ENCODE results near the gene PALMD. TPM values are rescaled to one million over a fixed set of nuclear protein-coding genes. Genes with fewer than 3 reads are reported as not detected.
A peak's percentile ranks its signal among the peaks of the same experiment; 100 is the strongest.

The PALMD gene
- total and polyA plus RNA-seq, 7 experiments from 2014 or later = not detected

DNA sequence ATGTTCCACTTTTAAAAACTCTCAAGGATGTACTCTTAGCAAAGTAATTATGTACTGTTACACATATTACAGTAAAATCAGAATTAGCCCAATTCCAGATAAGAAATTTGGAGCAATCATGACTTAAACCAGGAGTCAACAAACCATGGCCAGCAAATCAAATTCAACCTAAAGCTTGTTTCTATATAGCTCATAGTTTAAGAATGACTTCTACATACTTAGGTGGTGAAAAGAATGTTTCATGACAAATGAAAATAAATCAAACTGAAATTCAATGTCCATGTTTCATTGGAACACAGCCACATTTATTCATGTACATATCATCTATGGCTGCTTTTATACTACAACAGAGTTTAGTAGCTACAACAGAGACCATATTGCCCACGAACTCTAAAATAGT is 85.5 kb downstream of the PALMD start:
- Mint-ChIP-seq H3K4me1 (no peaks in the 10 kb centered on the region), H3K4me3 (no peak overlapping the region), H3K27ac (no peak overlapping the region), H3K9me3 (no peaks in the 10 kb centered on the region), H3K36me3 (no peaks in the 10 kb centered on the region), H3K27me3 (peaks cover 0 to 7% (median 0%) of the 10 kb centered on the region in 5 donors)
- ChIA-PET POLR2A (no interaction called here), CTCF (no interaction called here)
- no peaks in the 10 kb centered on the region for H3K36me3 ChIP-seq (ENCODE audit: control insufficient read depth in 2 of 3, insufficient read depth in 3 of 3, low read length in 3 of 3)
- ATAC-seq (no peak), DNase-seq (no peak)
- H3K9me3 ChIP-seq (ENCODE audit: control insufficient read depth in 2 of 3, low read length in 3 of 3) = no peaks in the 10 kb centered on the region
- H3K4me3 ChIP-seq (ENCODE audit: low read length) = no peak overlapping the region
- no peaks in the 10 kb centered on the region for H3K4me1 ChIP-seq (ENCODE audit: control insufficient read depth in 2 of 2, insufficient read depth in 2 of 2, low read length in 2 of 2)
- intact Hi-C loops (cut with micrococcal nuclease) = no loop called here
- H3K27me3 ChIP-seq (ENCODE audit: control insufficient read depth in 2 of 2, insufficient read depth in 2 of 2, low read length in 2 of 2) = no peaks in the 10 kb centered on the region
- H3K27ac ChIP-seq (ENCODE audit: low read depth, low read length) = no peak overlapping the region

DNA sequence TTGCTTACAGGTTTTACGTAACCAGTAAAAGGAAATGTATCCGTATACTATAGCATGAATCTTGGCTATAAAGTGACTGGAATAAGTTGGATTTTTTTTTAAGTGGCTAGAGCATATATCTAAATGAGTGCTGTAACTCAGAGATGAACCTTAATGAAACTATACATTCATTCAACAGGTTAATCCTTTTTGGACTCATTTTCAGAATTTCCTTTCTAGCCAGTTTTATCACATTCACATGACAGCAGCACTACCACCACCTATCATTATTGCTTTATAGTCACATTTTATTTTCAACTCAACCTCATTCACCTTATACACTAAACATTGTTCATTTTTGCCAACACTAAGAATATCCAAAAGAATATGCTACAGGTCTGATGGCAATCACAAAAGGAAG is 89.9 kb downstream of the PALMD start:
- Mint-ChIP-seq H3K4me3 (no peak overlapping the region), H3K27me3 (peaks cover 0 to 7% (median 0%) of the 10 kb centered on the region in 5 donors), H3K9me3 (no peaks in the 10 kb centered on the region), H3K4me1 (no peaks in the 10 kb centered on the region), H3K36me3 (no peaks in the 10 kb centered on the region), H3K27ac (no peak overlapping the region)
- DNase-seq (no peak), ATAC-seq (no peak)
- no peaks in the 10 kb centered on the region for H3K27me3 ChIP-seq (ENCODE audit: control insufficient read depth in 2 of 2, insufficient read depth in 2 of 2, low read length in 2 of 2)
- ChIA-PET CTCF (no interaction called here), POLR2A (no interaction called here)
- no peaks in the 10 kb centered on the region for H3K36me3 ChIP-seq (ENCODE audit: control insufficient read depth in 2 of 3, insufficient read depth in 3 of 3, low read length in 3 of 3)
- no peaks in the 10 kb centered on the region for H3K4me1 ChIP-seq (ENCODE audit: control insufficient read depth in 2 of 2, insufficient read depth in 2 of 2, low read length in 2 of 2)
- no peak overlapping the region for H3K27ac ChIP-seq (ENCODE audit: low read depth, low read length)
- H3K4me3 ChIP-seq (ENCODE audit: low read length) = no peak overlapping the region
- H3K9me3 ChIP-seq (ENCODE audit: control insufficient read depth in 2 of 3, low read length in 3 of 3) = no peaks in the 10 kb centered on the region
- intact Hi-C loops (cut with micrococcal nuclease) = no loop called here

DNA sequence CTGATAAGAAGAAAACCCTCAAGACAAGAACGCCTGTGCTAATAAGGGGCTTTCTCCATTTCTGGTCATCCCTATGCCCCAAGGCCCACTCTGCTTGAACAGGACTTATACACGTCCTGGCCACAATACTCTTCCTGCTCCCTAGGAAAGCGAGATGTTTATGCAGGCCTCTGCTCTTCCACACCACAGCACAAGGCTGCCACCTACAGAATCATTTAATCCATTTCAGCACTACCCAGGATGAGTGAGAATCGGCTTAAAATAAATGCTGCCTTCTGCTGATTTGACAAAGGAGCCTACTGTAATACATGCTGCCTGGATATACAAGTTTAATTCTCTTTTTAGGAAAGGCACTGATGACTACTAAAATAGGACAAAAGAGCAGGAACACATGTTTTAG is 91.1 kb downstream of the PALMD start:
- no peak overlapping the region for H3K27ac ChIP-seq (ENCODE audit: low read depth, low read length)
- POLR2A ChIA-PET = no interaction called here
- ATAC-seq (no peak), DNase-seq (peak in 1 of 9 donors; percentile 1)
- H3K36me3 Mint-ChIP-seq = no peaks in the 10 kb centered on the region
- peaks cover 0 to 7% (median 0%) of the 10 kb centered on the region in 5 donors for H3K27me3 Mint-ChIP-seq
- no peaks in the 10 kb centered on the region for H3K4me1 Mint-ChIP-seq
- intact Hi-C loops (cut with micrococcal nuclease) = no loop called here
- H3K4me1 ChIP-seq (ENCODE audit: control insufficient read depth in 2 of 2, insufficient read depth in 2 of 2, low read length in 2 of 2) = no peaks in the 10 kb centered on the region
- no peak overlapping the region for H3K4me3 ChIP-seq (ENCODE audit: low read length)
- no peaks in the 10 kb centered on the region for H3K27me3 ChIP-seq (ENCODE audit: control insufficient read depth in 2 of 2, insufficient read depth in 2 of 2, low read length in 2 of 2)
- H3K4me3 Mint-ChIP-seq = no peak overlapping the region
- no peaks in the 10 kb centered on the region for H3K36me3 ChIP-seq (ENCODE audit: control insufficient read depth in 2 of 3, insufficient read depth in 3 of 3, low read length in 3 of 3)
- CTCF ChIA-PET = no interaction called here
- no peaks in the 10 kb centered on the region for H3K9me3 ChIP-seq (ENCODE audit: control insufficient read depth in 2 of 3, low read length in 3 of 3)
- H3K9me3 Mint-ChIP-seq = no peaks in the 10 kb centered on the region
- H3K27ac Mint-ChIP-seq = no peak overlapping the region

DNA sequence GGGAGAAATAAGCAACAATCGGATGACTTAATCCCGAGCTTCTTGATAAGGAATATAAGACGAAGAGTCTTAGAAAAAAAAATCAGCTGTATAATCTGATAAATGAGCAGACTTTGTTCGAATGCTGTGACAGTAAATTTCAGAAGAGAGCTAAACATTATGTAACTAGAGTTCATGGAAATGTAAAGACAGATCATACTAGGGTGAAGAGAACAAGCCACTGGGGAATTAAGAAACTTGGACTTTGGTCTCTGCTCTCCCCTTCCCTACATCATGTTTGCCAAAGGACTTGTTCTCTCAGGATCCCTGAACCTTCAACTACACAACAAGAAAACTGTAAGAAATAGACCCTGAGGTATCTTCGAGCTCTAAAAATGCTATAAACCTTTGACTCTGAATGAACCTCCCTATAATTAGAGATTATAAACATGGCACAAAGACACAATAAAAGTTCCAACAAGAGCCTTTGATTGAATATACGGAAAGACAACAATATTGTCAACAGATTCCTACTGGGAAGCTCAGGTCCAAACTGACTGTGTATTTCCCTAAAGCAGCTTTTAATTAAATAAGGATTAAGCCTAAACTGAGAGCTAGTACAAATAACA is 93.0 kb downstream of the PALMD start:
- CTCF ChIA-PET = no interaction called here
- Histone ChIP-seq H3K9me3 (ENCODE audit: control insufficient read depth in 2 of 3, low read length in 3 of 3) (no peaks in the 10 kb centered on the region), H3K4me3 (ENCODE audit: low read length) (no peak overlapping the region), H3K27me3 (ENCODE audit: control insufficient read depth in 2 of 2, insufficient read depth in 2 of 2, low read length in 2 of 2) (no peaks in the 10 kb centered on the region), H3K4me1 (ENCODE audit: control insufficient read depth in 2 of 2, insufficient read depth in 2 of 2, low read length in 2 of 2) (no peaks in the 10 kb centered on the region), H3K27ac (ENCODE audit: low read depth, low read length) (no peak overlapping the region), H3K36me3 (ENCODE audit: control insufficient read depth in 2 of 3, insufficient read depth in 3 of 3, low read length in 3 of 3) (no peaks in the 10 kb centered on the region)
- POLR2A ChIA-PET = no interaction called here
- ATAC-seq (no peak), DNase-seq (no peak)
- no peak overlapping the region for H3K4me3 Mint-ChIP-seq
- no peak overlapping the region for H3K27ac Mint-ChIP-seq
- intact Hi-C loops (cut with micrococcal nuclease) = no loop called here
- no peaks in the 10 kb centered on the region for H3K9me3 Mint-ChIP-seq
- H3K36me3 Mint-ChIP-seq = no peaks in the 10 kb centered on the region
- no peaks in the 10 kb centered on the region for H3K4me1 Mint-ChIP-seq
- H3K27me3 Mint-ChIP-seq = peaks cover 0 to 2% (median 0%) of the 10 kb centered on the region in 5 donors

DNA sequence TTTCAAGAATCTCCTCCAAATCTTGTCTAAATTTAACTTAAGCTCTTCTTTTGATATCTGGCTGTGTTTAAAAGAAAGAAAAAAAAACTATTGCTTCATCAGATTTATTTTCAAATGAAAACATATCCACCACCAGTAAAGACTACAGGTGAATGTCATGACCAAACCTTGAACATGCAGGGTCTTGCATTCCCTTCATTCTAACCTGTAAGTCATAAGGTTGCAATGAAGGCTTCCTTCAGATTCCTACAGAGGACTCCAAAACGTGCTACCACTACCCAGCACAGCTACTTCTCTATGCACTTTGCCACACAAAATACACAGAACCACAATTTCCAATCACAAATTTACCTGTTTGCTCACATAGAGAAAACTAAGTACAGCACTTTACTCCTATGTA is 94.2 kb downstream of the PALMD start:
- ChIA-PET CTCF (interaction anchor here (0.7 kb wide), 1 partner anchor 14 kb away, joined by 3 read pairs; no protein-coding TSS in a partner anchor), POLR2A (no interaction called here)
- H3K27me3 Mint-ChIP-seq = no peaks in the 10 kb centered on the region
- no peaks in the 10 kb centered on the region for H3K36me3 Mint-ChIP-seq
- Histone ChIP-seq H3K4me3 (ENCODE audit: low read length) (no peak overlapping the region), H3K27me3 (ENCODE audit: control insufficient read depth in 2 of 2, insufficient read depth in 2 of 2, low read length in 2 of 2) (no peaks in the 10 kb centered on the region), H3K27ac (ENCODE audit: low read depth, low read length) (no peak overlapping the region), H3K36me3 (ENCODE audit: control insufficient read depth in 2 of 3, insufficient read depth in 3 of 3, low read length in 3 of 3) (no peaks in the 10 kb centered on the region), H3K9me3 (ENCODE audit: control insufficient read depth in 2 of 3, low read length in 3 of 3) (no peaks in the 10 kb centered on the region), H3K4me1 (ENCODE audit: control insufficient read depth in 2 of 2, insufficient read depth in 2 of 2, low read length in 2 of 2) (no peaks in the 10 kb centered on the region)
- no peaks in the 10 kb centered on the region for H3K4me1 Mint-ChIP-seq
- ATAC-seq (no peak), DNase-seq (no peak)
- H3K27ac Mint-ChIP-seq = no peak overlapping the region
- no peak overlapping the region for H3K4me3 Mint-ChIP-seq
- no peaks in the 10 kb centered on the region for H3K9me3 Mint-ChIP-seq
- intact Hi-C loops (cut with micrococcal nuclease) = no loop called here

Other genes starting within 250 kb of the PALMD start
- 1 to 10 TPM in 1 of 5 experiments, under 1 TPM in 4; 0.22 to 1.4 (median 0.63) TPM for gene FRRS1, start 120.5 kb downstream of the PALMD start, total RNA-seq
- gene FRRS1, start 120.5 kb downstream of the PALMD start, polyA plus RNA-seq = under 1 TPM in 1 of 2 donors, not detected in 1; 0.10 TPM
- gene AGL, start 204.2 kb downstream of the PALMD start, total RNA-seq = 10 to 100 TPM; 11.5 to 20.1 (median 12.5) TPM
- 10 to 100 TPM; 10.8 to 12.6 TPM for gene AGL, start 204.2 kb downstream of the PALMD start, polyA plus RNA-seq